ENCODE data around the gene VAX1. TPM values are rescaled to one million over a fixed set of nuclear protein-coding genes. Genes with fewer than 3 reads are reported as not detected.

The VAX1 gene
- total RNA-seq, 1 experiment from 2014 or later: not detected

DNA sequence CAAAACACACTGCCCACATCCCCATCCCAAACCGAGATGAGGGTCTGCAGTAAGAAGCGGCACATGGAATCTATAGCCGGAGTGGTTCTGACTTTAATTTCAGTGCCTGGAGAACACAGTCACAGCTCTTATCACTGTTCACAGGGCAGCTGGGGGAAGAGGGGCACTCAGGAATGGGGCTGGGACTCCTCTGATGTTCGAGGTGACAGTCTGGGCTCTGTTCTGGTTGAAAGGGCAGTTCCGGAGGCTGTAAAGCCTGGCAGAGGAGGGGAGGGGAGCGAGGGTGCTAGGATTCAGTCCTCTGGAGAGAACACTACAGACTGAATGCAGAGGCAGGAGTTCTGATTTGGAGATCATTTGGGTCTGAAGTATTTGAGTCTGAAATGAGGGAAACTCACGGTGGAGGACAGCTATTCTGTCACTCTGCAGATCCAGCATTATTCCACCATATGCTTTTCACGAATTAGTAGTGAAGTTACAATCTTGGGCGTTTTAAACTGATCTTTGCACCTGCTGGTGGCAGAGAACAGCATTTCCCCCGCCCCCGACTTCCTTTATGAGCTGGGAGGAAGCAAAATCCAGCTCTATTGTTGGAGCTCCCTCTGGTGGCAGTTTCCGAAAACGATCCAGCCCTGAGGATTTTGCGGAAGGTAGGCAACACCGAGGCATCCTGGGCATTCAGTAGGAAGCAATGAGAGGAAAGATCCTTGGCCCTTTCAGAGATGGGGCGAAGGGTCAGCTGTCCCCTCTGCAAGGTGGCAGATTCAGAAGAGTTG, 36.6 kb upstream of the VAX1 start:
- Histone ChIP-seq H3K9me2 (ENCODE audit: insufficient read depth) (no peaks in the 10 kb centered on the region), H3K4me2 (ENCODE audit: low read length) (peak overlapping the region; percentile 51), H4K20me1 (ENCODE audit: insufficient read depth) (no peaks in the 10 kb centered on the region), H3K79me2 (ENCODE audit: insufficient read depth, low read length) (no peaks in the 10 kb centered on the region), H3K4me1 (ENCODE audit: control insufficient read depth in 1 of 2, insufficient read depth in 2 of 2, low read length in 2 of 2) (peaks cover 0 to 21% of the 10 kb centered on the region in 2 experiments; a peak in 3 of 4 replicates), H3K27ac (ENCODE audit: low read depth, low read length) (no peak overlapping the region), H3K27me3 (ENCODE audit: insufficient read depth, low read length) (peaks cover 13% of the 10 kb centered on the region; the same call in 1 of the 2 replicates), H3K36me3 (ENCODE audit: control insufficient read depth in 1 of 2, insufficient read depth in 2 of 2, low read length in 2 of 2) (no peaks in the 10 kb centered on the region), H3K9ac (ENCODE audit: low read length) (no peak overlapping the region), H3K4me3 (replicated peaks in 1 of 2; ENCODE audit: low read depth in 1 of 2, low read length in 2 of 2) (no peak overlapping the region), H3K9me3 (ENCODE audit: control insufficient read depth in 1 of 2, insufficient read depth in 1 of 2, low read depth in 1 of 2, low read length in 2 of 2) (no peaks in the 10 kb centered on the region), H2AFZ (ENCODE audit: low read depth, low read length, poor library complexity, severe bottlenecking) (peak overlapping the region; percentile 70)
- TF ChIP-seq CTCF (IDR thresholded peaks at IDR 0.05 in 2 of 3, conservative IDR thresholded peaks at IDR 0.05 in 1 of 3; ENCODE audit: borderline replicate concordance in 1 of 3, insufficient read depth in 1 of 3, low read depth in 2 of 3, low read length in 2 of 3) (peak; percentile 94 to 99 (median 97)), POLR2AphosphoS5 (IDR thresholded peaks at IDR 0.05; ENCODE audit: low read depth, low read length) (0 out of 2 replicates have a peak, but pooled peaks have one; percentile 15), YY1 (IDR thresholded peaks at IDR 0.05; ENCODE audit: extremely low read depth, insufficient replicate concordance, low read depth, low read length) (peak; percentile 61), EGR1 (IDR thresholded peaks at IDR 0.05; ENCODE audit: low read depth) (peak; percentile 87), FOSL1 (IDR thresholded peaks at IDR 0.05; ENCODE audit: low read depth) (no peak), POLR2A (IDR thresholded peaks at IDR 0.05; ENCODE audit: borderline replicate concordance, extremely low read depth, insufficient read depth, insufficient read length) (no peak), SRF (IDR thresholded peaks at IDR 0.05; ENCODE audit: low read depth) (no peak), RAD21 (IDR thresholded peaks at IDR 0.05; ENCODE audit: low read depth) (peak; percentile 98), EZH2 (IDR thresholded peaks at IDR 0.05) (no peak)
- DNase-seq (ENCODE audit: low read depth, low spot score) (peak; percentile 82), ATAC-seq (peak; percentile 93)
- ChIA-PET POLR2A (interaction anchor here (0.6 to 1.0 kb wide), 5 partner anchors 11 to 548 kb away, joined by 3 to 13 read pairs (median 3); no protein-coding TSS in a partner anchor), RAD21 (ENCODE audit: low non-redundant PET in 1 of 2, low total read pairs in 2 of 2, uncharacterized antibody in 2 of 2, unreplicated experiment in 2 of 2) (interaction anchor here (0.7 to 2.6 kb wide), 10 partner anchors 9 to 547 kb away, joined by 3 to 33 read pairs (median 4); no protein-coding TSS in a partner anchor), CTCF (interaction anchor here (0.6 to 17.7 kb wide), 40 partner anchors 9 to 724 kb away, joined by 3 to 629 read pairs (median 5); partner anchors contain the start of gene SHTN1)
- intact Hi-C loops (cut with micrococcal nuclease): loop anchor here (5.0 to 10.0 kb wide), 2 partner anchors 700 to 732 kb away; no protein-coding TSS in a partner anchor
- BruUV-seq (replicated peaks): no TSS peak

All from HCT116 (cell line).